T-helper 1 cell (primary cell): ENCODE data around the gene TRIM29.

ENCODE experiments used
- DNase-seq, 5 donors: peaks; one replicate each; pipeline ENCODE4 v3.0.0-alpha.2; 2012 to 2020

TRIM29 gene

DNA sequence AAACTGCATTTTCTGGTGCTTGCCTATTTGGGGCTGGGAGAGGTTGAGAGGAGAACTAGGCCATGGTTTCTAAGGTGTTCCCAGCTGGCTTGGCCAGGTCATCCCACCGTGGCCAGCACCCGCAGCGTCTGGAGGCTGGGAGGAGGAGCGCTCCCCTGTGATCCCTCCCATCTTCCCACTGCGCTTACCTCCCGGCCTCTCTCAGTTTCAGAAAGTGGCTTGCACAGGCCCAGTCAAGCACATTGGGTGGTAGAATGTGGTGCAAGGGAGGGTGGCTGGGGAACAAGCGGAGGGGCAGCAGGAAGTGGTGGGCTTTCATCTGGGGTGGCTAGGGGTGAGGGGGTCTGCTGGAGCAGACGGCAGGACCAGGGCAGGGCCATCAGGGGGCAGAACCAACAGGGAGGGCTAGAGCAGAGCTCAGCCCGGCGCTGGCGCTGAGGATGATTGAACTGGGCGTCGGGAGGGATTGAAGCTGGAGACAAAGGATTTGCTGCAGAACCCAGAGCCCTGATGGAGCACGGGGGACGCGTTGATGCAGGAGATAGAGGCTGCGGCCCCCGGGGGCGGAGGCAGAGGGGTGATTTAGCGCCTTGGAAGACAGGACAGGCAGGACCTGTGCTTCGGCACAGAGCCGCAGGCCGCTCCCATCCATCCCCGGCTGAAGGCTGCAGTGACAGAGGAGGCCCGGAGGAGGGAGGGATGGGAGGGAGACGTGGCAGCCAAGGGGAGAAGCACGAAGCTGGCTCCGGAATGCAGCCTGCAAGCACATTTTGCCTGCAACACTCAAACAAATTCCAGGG is 76.0 kb downstream of the TRIM29 start:
- no peak for DNase-seq
